ENCODE results near the gene CAVIN1.
"Not testable (repeated sequence)": the region's sequence is repeated elsewhere in the genome, so short reads cannot be mapped to it uniquely, and the experiment has no call there.

The CAVIN1 gene

DNA sequence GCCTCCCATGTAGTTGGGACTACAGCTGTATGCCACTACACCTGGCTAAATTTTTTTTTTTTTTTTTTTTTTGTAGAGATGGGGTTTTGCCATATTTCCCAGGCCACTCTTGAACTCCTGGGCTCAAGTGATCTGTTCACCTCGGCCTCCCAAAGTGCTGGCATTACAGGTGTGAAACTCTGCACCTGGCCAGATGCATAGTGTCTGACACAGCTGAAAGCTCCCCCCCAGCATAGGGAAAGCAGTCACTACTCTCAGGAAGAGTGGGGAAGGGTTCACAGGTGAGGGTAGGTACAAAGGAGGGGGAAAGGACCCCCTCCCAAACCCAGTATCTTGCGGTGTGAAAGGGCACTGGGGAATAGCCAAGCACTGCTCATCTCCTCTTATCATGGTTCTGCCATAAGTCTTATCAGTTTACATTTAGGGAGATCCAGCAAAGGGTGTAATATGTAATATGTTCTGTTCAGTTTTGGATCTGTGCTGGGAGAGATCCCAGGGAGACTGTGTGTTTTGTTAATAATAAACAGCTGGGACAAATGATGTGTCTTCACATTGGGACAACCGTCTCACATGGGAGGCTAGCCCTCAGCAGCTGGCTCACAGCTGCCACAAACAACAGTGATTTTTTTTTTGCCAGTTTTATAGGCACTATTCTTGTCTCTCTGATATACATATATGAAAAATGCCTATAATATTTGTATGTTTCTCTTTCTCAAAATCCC lies 6.8 kb upstream of the CAVIN1 start:
- no peak for FAIRE-seq

DNA sequence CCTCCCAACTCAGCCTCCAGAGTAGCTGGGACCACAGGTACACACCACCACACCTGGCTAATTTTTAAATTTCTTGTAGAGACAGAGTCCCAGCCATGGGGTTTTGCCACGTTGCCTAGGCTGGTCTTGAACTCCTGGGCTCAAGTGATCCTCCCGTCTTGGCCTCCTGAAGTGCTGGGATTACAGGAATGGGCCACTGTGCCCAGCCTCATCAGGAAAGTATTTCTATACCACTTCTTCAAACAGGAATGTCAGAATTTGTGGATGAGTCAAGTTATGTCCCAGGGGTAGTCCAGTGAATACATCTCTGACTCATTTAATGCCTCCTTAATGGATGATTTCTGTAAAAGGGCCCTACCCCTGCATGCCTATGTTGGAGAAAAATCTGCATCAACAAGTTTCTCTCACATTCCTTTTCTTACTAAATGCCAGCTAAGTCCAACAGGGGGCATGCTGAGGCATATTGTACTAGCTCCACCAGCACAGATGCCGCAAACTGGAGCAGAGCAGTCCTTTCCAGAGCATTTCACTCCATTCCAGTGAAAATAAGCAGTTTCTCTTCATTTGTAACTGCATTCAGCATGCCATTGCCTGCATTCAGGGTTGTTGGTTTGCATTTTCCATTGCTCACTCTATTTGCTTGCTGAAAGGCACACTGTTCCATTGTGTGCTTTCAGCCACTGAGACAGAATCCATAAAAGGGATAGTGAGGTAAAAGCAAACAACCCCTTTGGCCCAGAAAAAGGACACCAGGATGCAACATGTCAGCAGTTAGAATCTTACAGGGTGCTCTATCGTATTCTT lies 5.3 kb upstream of the CAVIN1 start:
- FAIRE-seq, result peak; percentile 83

DNA sequence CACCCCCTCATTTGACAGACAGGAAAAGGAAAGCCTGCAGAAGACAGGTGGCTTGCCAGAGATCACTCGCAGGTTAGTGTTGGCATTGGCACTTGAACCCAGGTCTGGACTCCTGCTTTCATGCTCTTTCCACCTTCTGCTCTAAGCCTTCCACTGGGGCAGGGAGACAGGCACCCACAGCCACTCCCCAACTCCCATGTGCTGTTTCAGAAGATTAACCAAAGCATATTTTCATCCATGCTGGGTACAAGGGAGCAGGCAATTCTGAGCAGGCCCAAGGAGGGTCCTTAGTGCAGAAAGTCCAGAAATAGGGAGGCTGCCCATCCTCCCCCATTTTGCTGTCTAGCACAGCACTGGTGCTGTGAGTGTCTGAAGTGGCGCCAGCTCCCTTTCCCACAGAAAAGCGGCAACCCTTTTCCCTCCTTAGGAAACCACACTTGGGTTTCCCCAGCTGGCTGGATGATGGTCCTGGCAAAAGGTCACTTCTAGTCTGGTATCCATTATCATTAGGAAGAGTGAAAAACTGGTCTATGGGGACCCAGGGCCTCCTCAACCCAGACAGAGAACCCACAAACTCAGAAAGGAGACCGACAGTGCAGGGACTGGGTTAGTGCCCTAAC lies 2.0 kb upstream of the CAVIN1 start:
- no peak for FAIRE-seq

- no peak for FAIRE-seq
These were observed 710 bp upstream of the CAVIN1 start for GRCh38 chr17:42423766-42424165.

DNA sequence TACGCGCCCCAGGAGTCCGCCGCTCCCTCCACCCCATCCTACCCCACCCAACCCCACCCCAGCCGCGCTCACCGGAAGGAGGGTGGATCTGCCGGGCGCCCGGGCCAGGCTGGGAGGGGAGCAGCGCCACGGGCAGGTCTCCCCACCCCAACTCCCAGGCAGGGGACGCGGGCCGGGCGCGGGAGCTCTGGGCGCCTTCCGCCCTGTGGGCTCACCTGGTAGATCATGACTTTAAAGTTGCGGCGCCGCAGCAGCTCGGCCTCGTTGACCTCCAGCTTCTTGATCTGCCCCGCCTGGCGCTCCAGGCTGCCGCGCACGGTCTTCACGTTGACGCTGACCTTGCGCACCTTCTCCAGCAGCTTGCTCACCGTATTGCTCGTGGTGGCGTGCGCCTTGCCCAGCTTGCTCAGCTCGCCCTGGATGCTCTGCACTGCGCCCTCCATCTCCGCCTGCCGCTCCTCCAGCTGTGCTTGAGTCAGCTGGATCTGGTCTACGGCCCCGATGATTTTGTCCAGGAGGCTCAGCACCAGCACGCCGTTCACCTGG lies 571 bp downstream of the CAVIN1 start:
- FAIRE-seq, result no peak

DNA sequence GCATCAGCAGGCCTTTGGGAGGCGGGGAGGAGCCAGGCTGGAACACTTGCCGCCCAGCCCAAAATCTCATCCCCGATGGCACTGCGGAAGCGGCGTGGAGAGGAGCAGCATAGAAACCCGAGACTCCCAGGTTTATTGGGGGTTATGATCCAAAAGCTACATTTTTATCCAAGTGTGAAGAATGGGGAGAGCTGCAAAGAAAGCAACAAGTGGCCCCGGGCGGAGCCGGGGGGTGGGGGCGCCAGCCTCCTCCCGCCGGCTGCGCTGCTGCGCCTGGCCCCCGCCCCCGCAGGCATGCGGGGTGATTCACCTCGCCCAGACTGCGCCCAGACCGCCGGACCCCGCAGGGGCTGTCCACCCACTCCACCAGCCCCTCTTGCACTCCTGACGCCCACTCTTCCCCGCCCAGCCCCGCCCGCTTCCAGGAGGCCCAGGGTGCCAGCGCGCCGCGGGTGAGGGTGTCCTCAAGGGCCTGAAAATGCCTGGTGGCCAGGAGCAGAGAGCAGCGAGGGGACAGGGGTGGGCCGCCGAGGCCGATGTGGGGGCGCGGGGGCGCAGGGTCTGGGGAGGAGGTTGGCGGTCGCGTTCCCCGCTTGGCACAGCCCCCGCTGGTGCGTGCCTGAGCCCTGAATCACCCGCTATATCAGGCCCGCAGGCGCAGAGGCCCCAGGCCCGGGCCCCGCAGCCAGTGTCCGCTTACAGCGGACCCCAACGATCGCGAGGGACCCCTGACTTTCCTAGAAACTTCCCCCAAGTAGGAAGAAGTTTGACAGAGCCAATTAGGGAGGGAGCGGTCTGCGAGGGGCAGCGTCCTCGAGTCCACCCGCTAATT lies 1.3 kb downstream of the CAVIN1 start:
- no peak for FAIRE-seq

GRCh38 chr17:42421136-42421506 lies 1.9 kb downstream of the CAVIN1 start:
- no peak for FAIRE-seq

DNA sequence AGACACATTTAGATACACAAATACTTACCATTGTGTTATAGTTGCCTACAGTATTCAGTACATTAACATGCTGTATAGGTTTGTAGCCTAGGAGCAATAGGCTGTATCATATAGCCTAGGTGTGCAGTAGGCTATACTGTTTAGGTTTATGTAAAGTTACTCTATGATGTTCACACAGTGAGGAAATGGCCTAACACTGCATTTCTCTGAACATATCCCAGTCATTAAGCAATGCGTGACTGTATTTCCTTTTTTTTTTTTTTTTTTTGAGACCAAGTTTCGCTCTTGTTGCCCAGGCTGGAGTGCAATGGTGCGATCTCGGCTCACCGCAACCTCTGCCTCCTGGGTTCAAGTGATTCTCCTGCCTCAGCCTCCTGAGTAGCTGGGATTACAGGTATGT lies 5.1 kb downstream of the CAVIN1 start:
- FAIRE-seq, result not testable (repeated sequence)

DNA sequence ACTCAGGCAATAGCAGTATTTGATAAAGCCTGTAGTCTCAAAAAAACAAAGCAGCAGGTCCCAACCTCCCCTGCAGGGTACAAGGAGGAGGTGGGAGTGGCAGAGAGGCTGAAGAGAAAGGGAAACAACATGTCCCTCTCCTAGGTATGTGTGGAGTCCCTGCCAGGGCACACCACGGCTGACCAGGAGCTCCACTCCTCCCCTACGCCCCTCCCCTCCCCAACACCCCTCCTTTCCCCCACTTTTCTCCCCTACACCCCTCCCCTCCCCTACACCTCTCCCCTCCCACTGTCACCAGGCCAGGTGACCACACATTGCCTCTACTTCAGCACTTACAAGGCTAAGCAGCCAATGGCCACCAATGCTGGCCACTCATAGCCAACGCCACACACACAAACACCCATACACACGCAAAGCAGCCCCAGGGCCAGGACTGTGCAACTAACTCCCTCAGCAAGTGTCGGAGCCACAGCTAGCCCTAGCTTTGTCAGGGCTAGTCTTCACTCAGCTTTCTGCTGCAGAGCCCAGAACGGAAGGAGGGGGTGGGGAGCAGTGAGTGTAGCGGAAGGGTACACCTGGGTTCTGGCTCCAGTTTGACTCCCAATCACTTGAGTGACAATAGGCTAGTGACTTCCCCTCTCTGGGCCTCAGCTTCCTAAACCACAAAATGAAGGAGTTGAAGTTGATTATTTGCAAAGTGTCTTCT lies 8.2 kb downstream of the CAVIN1 start:
- FAIRE-seq, result no peak

DNA sequence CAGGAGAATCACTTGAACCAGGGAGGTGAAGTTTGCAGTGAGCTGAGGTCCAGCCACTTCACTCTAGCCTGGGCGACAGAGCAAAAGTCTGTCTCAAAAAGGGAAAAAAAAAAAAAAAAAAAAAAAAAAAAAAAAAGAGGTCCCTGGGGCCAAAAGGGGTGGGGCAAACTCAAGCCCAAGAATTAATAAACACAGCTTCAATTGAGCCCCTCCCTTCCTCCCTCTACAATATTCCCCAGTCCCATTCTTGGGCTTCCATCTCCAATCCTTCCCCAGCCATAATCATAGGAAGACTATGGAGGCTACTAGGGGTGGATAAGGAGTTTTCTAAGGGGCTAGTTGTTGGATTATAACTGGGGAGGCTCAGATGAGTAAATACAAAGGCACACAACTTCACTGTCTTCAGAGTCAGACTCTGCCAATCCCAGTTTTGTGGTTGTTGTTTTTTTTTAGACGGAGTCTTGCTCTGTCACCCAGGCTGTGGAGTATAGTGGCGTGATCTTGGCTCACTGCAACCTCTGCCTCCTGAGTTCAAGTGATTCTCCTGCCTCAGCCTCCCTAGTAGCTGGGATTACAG lies 9.5 kb downstream of the CAVIN1 start:
- no peak for FAIRE-seq

DNA sequence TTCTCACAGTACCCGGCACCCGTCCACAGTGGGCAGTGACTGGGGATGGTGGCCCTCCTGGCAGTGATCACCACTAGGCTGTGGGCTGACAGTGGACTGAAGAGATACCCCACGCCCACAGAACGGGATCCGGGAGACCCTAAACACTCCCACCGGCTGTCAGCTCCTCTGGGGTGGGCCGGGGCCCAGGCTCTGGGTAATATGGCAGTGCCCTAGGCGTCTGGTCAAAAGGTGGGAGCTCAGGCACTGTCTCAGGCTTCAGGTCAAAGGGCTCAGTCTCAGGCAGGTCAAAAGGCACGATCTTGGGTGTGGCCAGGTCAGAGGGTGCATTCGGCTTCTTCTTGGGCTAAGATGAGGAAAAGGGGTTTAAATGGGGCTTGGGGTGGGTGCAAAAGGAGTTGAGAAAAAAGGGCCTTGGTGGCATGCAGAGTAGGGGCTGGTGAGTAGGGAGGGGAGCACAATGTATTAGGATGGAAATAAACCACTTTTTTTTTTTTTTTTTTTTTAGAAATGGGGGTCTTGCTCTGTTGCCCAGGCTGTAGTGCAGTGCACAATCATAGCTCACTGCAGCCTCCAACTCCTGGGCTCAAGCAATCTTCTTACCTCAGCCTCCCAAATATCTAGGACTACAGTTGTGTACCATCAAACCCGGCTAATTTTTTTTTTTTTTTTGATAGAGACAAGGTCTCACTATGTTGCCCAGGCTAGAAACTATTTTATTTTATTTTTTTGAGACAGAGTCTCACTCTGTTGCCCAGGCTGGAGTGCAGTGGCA lies 11.0 kb downstream of the CAVIN1 start:
- FAIRE-seq, result no peak

DNA sequence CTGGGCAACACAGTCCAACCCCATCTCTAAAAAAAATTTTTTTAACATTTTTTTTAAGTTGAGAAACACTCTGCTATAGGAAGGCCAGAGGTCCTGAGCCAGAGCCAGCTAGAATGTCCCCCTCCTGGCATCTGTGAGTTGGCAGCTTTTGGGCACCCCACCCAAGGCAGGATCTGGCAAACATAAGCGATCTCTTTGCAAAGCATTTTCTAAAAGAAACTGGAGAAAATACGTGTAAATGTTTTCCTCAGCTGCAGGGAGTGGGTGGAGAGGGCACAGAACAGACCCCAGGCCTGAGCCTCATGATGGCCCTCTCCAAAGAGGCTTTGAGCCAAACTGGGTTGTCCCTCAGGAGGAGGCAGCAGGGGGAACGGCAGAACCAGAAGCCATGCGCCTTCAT lies 11.7 kb downstream of the CAVIN1 start:
- FAIRE-seq, result no peak

DNA sequence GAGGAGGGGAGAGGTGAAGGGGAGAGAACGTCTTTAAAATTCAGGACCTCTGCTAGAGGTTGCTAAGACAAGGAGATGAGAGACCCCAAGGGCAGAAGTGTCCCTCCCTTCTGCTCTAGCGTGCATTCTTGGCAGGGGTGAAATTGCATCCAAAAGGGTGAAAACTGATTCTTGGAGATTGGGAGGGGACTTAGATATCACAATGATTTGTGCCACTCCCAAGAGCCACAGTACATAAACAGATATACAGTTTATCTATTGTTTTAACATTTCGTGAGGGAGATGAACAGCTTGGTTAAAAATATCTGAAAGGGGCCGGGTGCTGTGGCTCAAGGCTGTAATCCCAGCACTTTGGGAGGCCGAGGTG lies 12.8 kb downstream of the CAVIN1 start:
- FAIRE-seq, result no peak

DNA sequence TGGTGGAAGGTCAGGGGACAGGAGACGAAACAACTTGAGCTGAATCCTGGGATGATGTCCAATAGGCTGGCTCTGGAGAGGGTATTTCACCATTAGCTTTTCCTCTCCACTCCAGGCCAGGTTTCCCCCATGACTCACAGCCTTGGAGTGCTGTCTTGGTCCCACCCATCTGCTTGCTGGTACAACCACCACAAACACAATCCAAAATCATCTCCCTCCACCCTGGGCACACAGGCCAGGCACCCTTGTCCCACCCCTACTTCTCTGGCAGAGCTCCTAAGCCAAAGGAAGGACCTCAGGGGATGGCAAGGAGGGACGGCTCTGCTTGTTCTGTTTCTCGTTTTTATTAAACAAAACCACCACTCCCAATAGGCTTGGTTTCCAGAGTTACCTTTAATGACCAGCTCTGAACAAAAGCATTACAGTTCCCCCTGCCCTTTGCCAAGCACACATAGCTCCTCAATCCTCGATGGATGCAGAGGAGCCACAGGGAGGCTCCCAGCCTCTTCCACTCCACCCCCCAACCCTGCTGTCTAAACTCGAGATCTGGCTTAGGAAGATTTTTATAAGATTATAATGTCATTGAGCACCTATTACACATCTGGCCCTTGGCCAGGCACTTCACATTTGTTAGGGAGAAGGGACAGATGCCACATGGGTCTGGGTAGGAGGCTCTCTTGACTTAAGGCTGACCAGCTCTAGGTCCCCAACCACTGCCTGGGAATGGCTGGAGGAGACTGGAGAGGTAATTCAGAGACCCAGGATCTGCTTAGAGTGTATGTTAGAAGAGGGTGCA lies 13.3 kb downstream of the CAVIN1 start:
- FAIRE-seq, result no peak

GRCh38 chr17:42408061-42408460 lies 15.0 kb downstream of the CAVIN1 start:
- FAIRE-seq, result no peak

- no peak for FAIRE-seq
These were observed 15.7 kb downstream of the CAVIN1 start for GRCh38 chr17:42407289-42407836.

- FAIRE-seq, result no peak
These were observed 16.3 kb downstream of the CAVIN1 start for GRCh38 chr17:42406615-42407288.

DNA sequence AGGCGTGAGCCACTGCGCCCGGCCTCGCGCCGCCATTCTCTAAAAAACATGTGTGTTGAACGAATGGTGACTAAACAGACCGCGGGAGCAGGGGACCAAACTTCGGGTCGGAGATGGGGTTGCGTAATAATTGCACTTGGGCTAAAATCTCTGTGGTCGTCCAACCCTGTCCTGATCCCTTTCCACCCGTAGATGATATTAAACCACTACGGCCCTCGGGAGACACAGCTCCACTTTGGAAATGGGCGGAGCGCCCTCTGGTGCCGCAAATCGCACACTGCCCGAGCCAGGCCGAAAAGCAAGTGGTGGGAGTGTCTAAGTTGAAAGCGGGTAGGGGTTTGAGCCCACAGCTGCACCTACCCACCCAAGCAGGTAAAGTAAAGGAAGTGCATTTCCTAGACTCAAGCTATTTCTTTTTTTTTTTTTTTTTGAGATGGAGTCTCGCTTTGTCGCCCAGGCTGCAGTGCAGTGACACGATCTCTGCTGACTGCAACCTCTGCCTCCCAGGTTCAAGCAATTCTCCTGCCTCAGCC lies 17.0 kb downstream of the CAVIN1 start:
- no peak for FAIRE-seq

GRCh38 chr17:42405076-42405475 lies 18.0 kb downstream of the CAVIN1 start:
- no peak for FAIRE-seq
